Activated CD4-positive, alpha-beta T cell treated with anti-CD3 and anti-CD28 coated beads for 36 hours (primary cell): Measurements from ENCODE around the gene KMT2B. TPM values are rescaled to one million over a fixed set of nuclear protein-coding genes. Genes with fewer than 3 reads are reported as not detected.

Experiments
- ATAC-seq: fragments of 200-7000 bp; cut with Tn5 transposase; one replicate; pipeline ENCODE4 v1.10.0; 2021; ENCODE audit warnings: mild to moderate bottlenecking, moderate library complexity
- CTCF ChIA-PET: fragments of 350-600 bp; sonication (Branson Sonifier 250); formaldehyde crosslinking; loops from one replicate; lab custom pipeline; 2021; ENCODE audit warnings: antibody characterized with exemption; lab: Charles Lee
- POLR2A ChIA-PET: fragments of 350-600 bp; sonication (Branson Sonifier 250); formaldehyde crosslinking; loops from one replicate; lab custom pipeline; 2021; ENCODE audit warnings: antibody characterized with exemption, inconsistent platforms; lab: Charles Lee
- DNase-seq: peaks from one replicate; pipeline ENCODE4 v3.0.0-alpha.2; 2020
- H3K27ac Mint-ChIP-seq: one replicate; pipeline ENCODE4 v1.8.0; 2021; ENCODE audit warnings: mixed read lengths
- H3K27me3 Mint-ChIP-seq: one replicate; pipeline ENCODE4 v1.8.0; 2021; ENCODE audit warnings: mixed read lengths
- H3K36me3 Mint-ChIP-seq: one replicate; pipeline ENCODE4 v1.8.0; 2021; ENCODE audit warnings: low read depth, mixed read lengths
- H3K4me1 Mint-ChIP-seq: one replicate; pipeline ENCODE4 v1.8.0; 2021; ENCODE audit warnings: mixed read lengths
- H3K4me3 Mint-ChIP-seq: one replicate; pipeline ENCODE4 v1.8.0; 2021; ENCODE audit warnings: mild to moderate bottlenecking, moderate library complexity, mixed read lengths
- H3K9me3 Mint-ChIP-seq: one replicate; pipeline ENCODE4 v1.8.0; 2021; ENCODE audit warnings: low read depth, mixed read lengths
- intact Hi-C, 2 experiments: fragments of 100-400 bp; cut with DNase I in 1 of 2; cut with micrococcal nuclease in 1 of 2; formaldehyde crosslinking; loops; one replicate each; pipeline versions ENCODE4 v1.14.2 to v1.15.1; 2022 to 2024; cut with DNase I, micrococcal nuclease
- total RNA-seq, 2 experiments: library from RNA; stranded (reverse); gene quantifications; one replicate each; pipeline ENCODE4 v1.2.3, GENCODE V29; 2021

The KMT2B gene
- total RNA-seq, 2 experiments from 2014 or later: 48.6 to 49.4 TPM

- CTCF ChIA-PET: no interaction called here
- Mint-ChIP-seq H3K27ac (no peak overlapping the region), H3K9me3 (no peaks in the 10 kb centered on the region), H3K36me3 (peaks cover 62% of the 10 kb centered on the region), H3K27me3 (no peaks in the 10 kb centered on the region), H3K4me3 (no peak overlapping the region), H3K4me1 (peaks cover 7% of the 10 kb centered on the region)
- DNase-seq: no peak
- no peak for ATAC-seq
- POLR2A ChIA-PET: no interaction called here
- intact Hi-C loops: no loop called here
Observed at GRCh38 chr19:35725216-35725861, 7.5 kb downstream of the KMT2B start.

GRCh38 chr19:35727053-35727955 is 9.5 kb downstream of the KMT2B start:
- no peaks in the 10 kb centered on the region for H3K9me3 Mint-ChIP-seq
- H3K27ac Mint-ChIP-seq: no peak overlapping the region

GRCh38 chr19:35727956-35728706 is 10.3 kb downstream of the KMT2B start:
- intact Hi-C loops: no loop called here
- ChIA-PET CTCF (interaction anchor here (0.6 kb wide), 1 partner anchor 12 kb away, joined by 3 read pairs; no protein-coding TSS in a partner anchor), POLR2A (interaction anchor here (1.1 kb wide), 1 partner anchor 10 kb away, joined by 3 read pairs; no protein-coding TSS in a partner anchor)
- H3K36me3 Mint-ChIP-seq: peaks cover 61% of the 10 kb centered on the region
- no peak for DNase-seq
- no peak overlapping the region for H3K4me3 Mint-ChIP-seq
- no peaks in the 10 kb centered on the region for H3K27me3 Mint-ChIP-seq
- no peaks in the 10 kb centered on the region for H3K4me1 Mint-ChIP-seq
- no peaks in the 10 kb centered on the region for H3K9me3 Mint-ChIP-seq
- H3K27ac Mint-ChIP-seq: no peak overlapping the region
- no peak for ATAC-seq

More at GRCh38 chr19:35727053-35727955, 9.5 kb downstream of the KMT2B start:
- POLR2A ChIA-PET: interaction anchor here (0.6 to 1.1 kb wide), 2 partner anchors 9 to 13 kb away, joined by 3 to 5 read pairs; no protein-coding TSS in a partner anchor
- Mint-ChIP-seq H3K4me3 (no peak overlapping the region), H3K4me1 (no peaks in the 10 kb centered on the region), H3K36me3 (peaks cover 65% of the 10 kb centered on the region), H3K27me3 (no peaks in the 10 kb centered on the region)
- intact Hi-C loops: no loop called here
- CTCF ChIA-PET: interaction anchor here (0.6 kb wide), 1 partner anchor 13 kb away, joined by 3 read pairs; no protein-coding TSS in a partner anchor
- DNase-seq (no peak), ATAC-seq (no peak)

GRCh38 chr19:35729021-35729420 is 11.2 kb downstream of the KMT2B start:
- H3K27ac Mint-ChIP-seq: no peak overlapping the region
- peaks cover 59% of the 10 kb centered on the region for H3K36me3 Mint-ChIP-seq
- H3K4me1 Mint-ChIP-seq: no peaks in the 10 kb centered on the region
- ChIA-PET CTCF (no interaction called here), POLR2A (no interaction called here)
- no peak overlapping the region for H3K4me3 Mint-ChIP-seq
- ATAC-seq (no peak), DNase-seq (no peak)
- H3K27me3 Mint-ChIP-seq: no peaks in the 10 kb centered on the region
- H3K9me3 Mint-ChIP-seq: no peaks in the 10 kb centered on the region
- intact Hi-C loops: no loop called here

- Mint-ChIP-seq H3K4me1 (no peaks in the 10 kb centered on the region), H3K27me3 (no peaks in the 10 kb centered on the region), H3K27ac (no peak overlapping the region), H3K36me3 (peaks cover 56% of the 10 kb centered on the region), H3K9me3 (no peaks in the 10 kb centered on the region), H3K4me3 (no peak overlapping the region)
- ChIA-PET POLR2A (interaction anchor here (0.7 kb wide), 2 partner anchors 10 to 11 kb away, joined by 3 to 4 read pairs; no protein-coding TSS in a partner anchor), CTCF (no interaction called here)
- no peak for ATAC-seq
- intact Hi-C loops: no loop called here
- no peak for DNase-seq
Observed at GRCh38 chr19:35729763-35730162, 12.0 kb downstream of the KMT2B start.

GRCh38 chr19:35730326-35730725 is 12.5 kb downstream of the KMT2B start:
- Mint-ChIP-seq H3K36me3 (peaks cover 50% of the 10 kb centered on the region), H3K27ac (no peak overlapping the region), H3K4me3 (no peak overlapping the region), H3K4me1 (no peaks in the 10 kb centered on the region), H3K9me3 (no peaks in the 10 kb centered on the region), H3K27me3 (no peaks in the 10 kb centered on the region)
- DNase-seq: no peak
- POLR2A ChIA-PET: interaction anchor here (1.0 kb wide), 1 partner anchor 10 kb away, joined by 3 read pairs; no protein-coding TSS in a partner anchor
- intact Hi-C loops: no loop called here
- CTCF ChIA-PET: no interaction called here
- no peak for ATAC-seq

GRCh38 chr19:35731353-35731752 is 13.6 kb downstream of the KMT2B start:
- Mint-ChIP-seq H3K4me1 (no peaks in the 10 kb centered on the region), H3K4me3 (no peak overlapping the region), H3K27ac (no peak overlapping the region), H3K27me3 (no peaks in the 10 kb centered on the region), H3K9me3 (no peaks in the 10 kb centered on the region), H3K36me3 (peaks cover 49% of the 10 kb centered on the region)
- intact Hi-C loops: no loop called here
- DNase-seq: no peak
- POLR2A ChIA-PET: no interaction called here
- CTCF ChIA-PET: no interaction called here
- no peak for ATAC-seq

- POLR2A ChIA-PET: interaction anchor here (0.7 kb wide), 1 partner anchor 13 kb away, joined by 4 read pairs; no protein-coding TSS in a partner anchor
- H3K4me3 Mint-ChIP-seq: no peak overlapping the region
- intact Hi-C loops: no loop called here
- H3K27me3 Mint-ChIP-seq: no peaks in the 10 kb centered on the region
- no peaks in the 10 kb centered on the region for H3K4me1 Mint-ChIP-seq
- ATAC-seq (no peak), DNase-seq (no peak)
- H3K27ac Mint-ChIP-seq: no peak overlapping the region
- H3K36me3 Mint-ChIP-seq: peaks cover 50% of the 10 kb centered on the region
- H3K9me3 Mint-ChIP-seq: no peaks in the 10 kb centered on the region
- CTCF ChIA-PET: interaction anchor here (0.6 kb wide), 1 partner anchor 35 kb away, joined by 3 read pairs; no protein-coding TSS in a partner anchor
Observed at GRCh38 chr19:35731779-35732405, 14.1 kb downstream of the KMT2B start.

- peaks cover 49% of the 10 kb centered on the region for H3K36me3 Mint-ChIP-seq
- H3K4me3 Mint-ChIP-seq: no peak overlapping the region
- H3K27me3 Mint-ChIP-seq: no peaks in the 10 kb centered on the region
- POLR2A ChIA-PET: interaction anchor here (0.7 kb wide), 1 partner anchor 14 kb away, joined by 4 read pairs; no protein-coding TSS in a partner anchor
- no peaks in the 10 kb centered on the region for H3K9me3 Mint-ChIP-seq
- ATAC-seq: no peak
- no peaks in the 10 kb centered on the region for H3K4me1 Mint-ChIP-seq
- CTCF ChIA-PET: no interaction called here
- intact Hi-C loops: no loop called here
- no peak overlapping the region for H3K27ac Mint-ChIP-seq
- DNase-seq: no peak
Observed at GRCh38 chr19:35732540-35733179, 14.9 kb downstream of the KMT2B start.
